Keratinocyte (primary cell): Measurements from ENCODE around the gene GLP2R. TPM values are rescaled to one million over a fixed set of nuclear protein-coding genes. Genes with fewer than 3 reads are reported as not detected.

ENCODE experiments used
- DNase-seq: peaks from one replicate; pipeline ENCODE4 v3.0.0-alpha.2; 2011; ENCODE audit warnings: low read depth, missing footprints, low spot score
- FAIRE-seq: peaks from 2 replicates; lab custom pipeline; 2011; peaks lifted over from hg19 to GRCh38; lab: Jason Lieb, UNC
- H2AFZ ChIP-seq: 2 replicates; pipeline ENCODE4 v1.6.0; 2012; ENCODE audit warnings: low read length, control low read depth, inconsistent platforms; ENCODE audit not compliant: control insufficient read depth
- H3K27ac ChIP-seq: 2 replicates; pipeline ENCODE4 v1.5.1; 2011; ENCODE audit warnings: low read length; ENCODE audit not compliant: control insufficient read depth, insufficient read depth
- H3K27me3 ChIP-seq: 3 replicates; pipeline ENCODE4 v1.6.0; 2011; ENCODE audit warnings: low read length; ENCODE audit not compliant: control insufficient read depth, insufficient read depth; ENCODE audit errors: extremely low read depth
- H3K36me3 ChIP-seq, 2 experiments: 2 replicates in 1 of 2; 3 replicates in 1 of 2; pipeline ENCODE4 v1.5.1; 2011; ENCODE audit warnings: low read length in 2 of 2, mild to moderate bottlenecking in 1 of 2; ENCODE audit not compliant: control insufficient read depth in 2 of 2, insufficient read depth in 2 of 2; ENCODE audit errors: extremely low read depth in 1 of 2
- H3K4me1 ChIP-seq: 3 replicates; pipeline ENCODE4 v1.5.1; 2011; ENCODE audit warnings: low read length; ENCODE audit not compliant: control insufficient read depth, insufficient read depth; ENCODE audit errors: extremely low read depth
- H3K4me2 ChIP-seq: 3 replicates; pipeline ENCODE4 v1.6.0; 2011; ENCODE audit warnings: low read depth, low read length; ENCODE audit not compliant: control insufficient read depth, insufficient read depth; ENCODE audit errors: extremely low read depth
- H3K4me3 ChIP-seq, 3 experiments: fragments of 200-600 bp in 1 of 3; sonication (generic) in 1 of 3; 2 replicates in 2 of 3; 3 replicates in 1 of 3; pipeline ENCODE4 v1.5.1; 2011 to 2016; ENCODE audit warnings: low read length in 3 of 3, mild to moderate bottlenecking in 3 of 3, control low read depth in 2 of 3, inconsistent platforms in 1 of 3, low read depth in 1 of 3, mixed read lengths in 1 of 3, mixed run types in 1 of 3, moderate library complexity in 1 of 3; ENCODE audit not compliant: control insufficient read depth in 2 of 3, insufficient read depth in 2 of 3; ENCODE audit errors: extremely low read depth in 1 of 3
- H3K79me2 ChIP-seq: 2 replicates; pipeline ENCODE4 v1.6.0; 2012; ENCODE audit warnings: low read length; ENCODE audit not compliant: control insufficient read depth, insufficient read depth
- H3K9ac ChIP-seq: 3 replicates; pipeline ENCODE4 v1.6.0; 2011; ENCODE audit warnings: low read length; ENCODE audit not compliant: control insufficient read depth, insufficient read depth; ENCODE audit errors: extremely low read depth
- H3K9me1 ChIP-seq: 3 replicates; pipeline ENCODE4 v1.6.0; 2011; ENCODE audit warnings: low read length; ENCODE audit not compliant: control insufficient read depth, insufficient read depth; ENCODE audit errors: extremely low read depth
- H3K9me3 ChIP-seq: 2 replicates; pipeline ENCODE4 v1.5.1; 2012; ENCODE audit warnings: low read depth, low read length; ENCODE audit not compliant: control insufficient read depth
- H4K20me1 ChIP-seq: 3 replicates; pipeline ENCODE4 v1.6.0; 2011; ENCODE audit warnings: low read length; ENCODE audit not compliant: control insufficient read depth, insufficient read depth; ENCODE audit errors: extremely low read depth
- CTCF ChIP-seq, 3 experiments: IDR thresholded peaks in 1 of 3; conservative IDR thresholded peaks in 1 of 3; optimal IDR thresholded peaks in 1 of 3; 2 replicates in 2 of 3; 3 replicates in 1 of 3; pipeline versions ENCODE3 to v1.5.1; 2011; ENCODE audit warnings: low read length in 3 of 3, mild to moderate bottlenecking in 3 of 3, moderate library complexity in 2 of 3, control low read depth in 1 of 3, inconsistent platforms in 1 of 3; ENCODE audit not compliant: insufficient read depth in 2 of 3; ENCODE audit errors: extremely low read depth in 1 of 3
- EZH2 ChIP-seq: IDR thresholded peaks from one replicate; pipeline ENCODE4 v1.6.1; 2012; ENCODE audit warnings: inconsistent platforms, mild to moderate bottlenecking, low read length, moderate library complexity
- dilution Hi-C: fragments of 300-500 bp; cut with MboI; formaldehyde crosslinking; loops from one replicate; pipeline ENCODE4 v1.7.0; 2020; ENCODE audit warnings: low sequenced_read_pairs; ENCODE audit not compliant: extremely low pct_ligation_motif_present
- polyA plus RNA-seq, 5 experiments: library from polyadenylated mRNA; depleted of rRNA in 3 of 5; stranded (reverse) in 3 of 5; stranded (forward) in 1 of 5; unstranded in 1 of 5; fragments of >200 nt; gene quantifications; 1 replicate in 1 of 5; 2 replicates in 3 of 5; 3 replicates in 1 of 5; pipeline versions ENCODE4 v1.2.1 to v1.2.3, GENCODE V29; 2011 to 2012; ENCODE audit warnings: missing spikeins in 2 of 5, low read depth in 1 of 5, low replicate concordance in 1 of 5

GLP2R gene
- polyA plus RNA-seq, 1 donor (not counting 4 experiments of a cell fraction or from before 2014, with no cell fraction given): not detected

DNA sequence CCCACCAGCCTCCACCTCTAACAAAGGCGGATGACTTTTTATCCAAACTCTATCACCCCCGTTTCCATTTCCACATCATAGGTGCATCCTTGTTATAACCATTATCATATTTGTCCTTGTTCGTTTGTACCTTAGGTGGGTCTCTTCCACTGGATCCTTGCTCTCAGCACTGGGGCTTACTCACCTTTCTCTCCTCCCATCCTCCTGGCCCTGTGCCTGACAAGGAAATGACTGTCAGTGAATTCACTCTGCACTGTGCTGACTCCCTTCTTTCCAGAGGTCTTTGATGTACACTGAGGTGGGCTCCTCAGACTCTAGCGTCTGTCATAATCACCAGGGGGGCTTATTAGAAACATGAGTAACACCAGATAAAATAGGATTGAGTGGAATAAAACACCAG, 7.0 kb upstream of the GLP2R start:
- Histone ChIP-seq H2AFZ (no peak overlapping the region), H3K79me2 (no peaks in the 10 kb centered on the region), H4K20me1 (no peaks in the 10 kb centered on the region), H3K27me3 (no peaks in the 10 kb centered on the region), H3K4me2 (no peak overlapping the region), H3K27ac (no peak overlapping the region), H3K4me3 (no peak overlapping the region), H3K9ac (no peak overlapping the region), H3K9me3 (peaks cover 4% of the 10 kb centered on the region), H3K4me1 (no peaks in the 10 kb centered on the region), H3K36me3 (no peaks in the 10 kb centered on the region), H3K9me1 (no peaks in the 10 kb centered on the region)
- dilution Hi-C loops: no loop called here
- DNase-seq (no peak), FAIRE-seq (no peak)
- TF ChIP-seq EZH2 (no peak), CTCF (optimal IDR thresholded peaks at IDR 0.05 in 1 of 3, IDR thresholded peaks at IDR 0.05 in 1 of 3, conservative IDR thresholded peaks at IDR 0.05 in 1 of 3; ENCODE audit: extremely low read depth in 1 of 3, insufficient read depth in 2 of 3, low read length in 3 of 3) (no peak)

DNA sequence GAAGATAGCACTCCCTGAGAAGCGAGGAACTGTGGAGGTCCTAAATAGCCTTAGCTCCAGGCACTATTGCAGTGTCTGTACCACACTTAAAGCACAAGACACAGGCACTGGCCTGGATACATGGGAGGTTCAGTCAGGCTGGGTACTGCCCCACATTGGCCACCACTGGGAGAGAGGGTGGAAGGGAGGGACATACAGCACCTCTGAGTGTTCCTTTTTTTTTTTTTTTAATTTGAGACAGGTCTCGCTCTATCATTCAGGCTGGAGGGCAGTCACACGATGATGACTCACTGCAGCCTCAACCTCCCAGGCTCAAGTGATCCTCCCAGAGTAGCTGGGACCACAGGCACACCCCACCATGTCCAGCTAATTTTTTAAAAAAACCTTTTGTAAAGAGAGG, 5.3 kb upstream of the GLP2R start:
- no peak for FAIRE-seq
- dilution Hi-C loops: no loop called here

More for the DNA sequence above, 5.3 kb upstream of the GLP2R start:
- Histone ChIP-seq H3K9me1 (no peaks in the 10 kb centered on the region), H3K27ac (no peak overlapping the region), H3K9ac (no peak overlapping the region), H3K9me3 (peaks cover 4% of the 10 kb centered on the region), H3K27me3 (no peaks in the 10 kb centered on the region), H4K20me1 (no peaks in the 10 kb centered on the region), H3K4me1 (no peaks in the 10 kb centered on the region), H3K4me2 (no peak overlapping the region), H3K36me3 (no peaks in the 10 kb centered on the region), H3K4me3 (no peak overlapping the region), H2AFZ (no peak overlapping the region), H3K79me2 (no peaks in the 10 kb centered on the region)
- DNase-seq: no peak
- TF ChIP-seq EZH2 (no peak), CTCF (optimal IDR thresholded peaks at IDR 0.05 in 1 of 3, IDR thresholded peaks at IDR 0.05 in 1 of 3, conservative IDR thresholded peaks at IDR 0.05 in 1 of 3; ENCODE audit: extremely low read depth in 1 of 3, insufficient read depth in 2 of 3, low read length in 3 of 3) (no peak)
